GM19324 (cell line): ENCODE data around the gene UCN.
"Not testable (repeated sequence)": the region's sequence is repeated elsewhere in the genome, so short reads cannot be mapped to it uniquely, and the experiment has no call there.

Source experiments
- ATAC-seq: cut with Tn5 transposase; IDR thresholded peaks from one replicate; pipeline ENCODE4 v1.9.1; 2021; ENCODE audit warnings: mild to moderate bottlenecking, moderate library complexity; ENCODE audit not compliant: unreplicated experiment, low FRiP score

Gene UCN

DNA sequence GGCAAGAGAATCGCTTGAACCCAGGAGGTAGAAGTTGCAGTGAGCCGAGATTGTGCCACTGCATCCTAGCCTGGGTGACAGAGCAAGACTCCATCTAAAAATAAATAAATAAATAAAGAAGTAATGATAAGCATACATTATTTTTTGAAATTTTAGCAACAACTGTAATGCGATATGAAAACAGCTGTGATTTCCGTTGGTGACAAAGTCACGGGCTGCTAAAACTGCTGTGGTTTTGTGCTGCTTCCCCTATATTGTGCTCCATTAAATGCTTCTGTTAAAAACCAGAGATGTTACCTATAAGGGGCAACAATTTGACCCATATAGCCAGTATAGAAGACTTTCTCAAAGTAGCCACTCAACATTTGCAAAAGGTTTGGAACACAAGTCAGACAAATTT is 17.7 kb downstream of the UCN start:
- ATAC-seq, result no peak

GRCh38 chr2:27288610-27289009 is 19.6 kb downstream of the UCN start:
- ATAC-seq, result no peak

DNA sequence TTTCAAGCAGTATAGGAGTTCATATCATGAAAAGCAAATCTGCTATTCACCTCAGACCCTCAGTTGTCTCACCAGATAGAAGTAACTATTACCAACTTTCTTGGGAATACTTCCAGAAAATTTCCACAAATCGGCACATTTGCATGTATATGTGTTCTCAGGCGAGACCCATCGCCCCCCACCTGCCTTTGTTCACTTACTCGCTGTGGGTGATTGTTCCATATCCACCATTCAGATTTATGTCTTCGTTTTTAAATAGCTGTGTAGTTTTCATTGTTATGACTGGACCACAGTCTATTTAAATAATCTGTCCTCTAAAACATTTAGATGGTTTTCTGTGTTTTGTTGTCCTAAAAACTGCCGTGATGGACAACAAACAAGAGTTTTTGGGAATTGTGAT is 22.8 kb downstream of the UCN start:
- ATAC-seq, result no peak

DNA sequence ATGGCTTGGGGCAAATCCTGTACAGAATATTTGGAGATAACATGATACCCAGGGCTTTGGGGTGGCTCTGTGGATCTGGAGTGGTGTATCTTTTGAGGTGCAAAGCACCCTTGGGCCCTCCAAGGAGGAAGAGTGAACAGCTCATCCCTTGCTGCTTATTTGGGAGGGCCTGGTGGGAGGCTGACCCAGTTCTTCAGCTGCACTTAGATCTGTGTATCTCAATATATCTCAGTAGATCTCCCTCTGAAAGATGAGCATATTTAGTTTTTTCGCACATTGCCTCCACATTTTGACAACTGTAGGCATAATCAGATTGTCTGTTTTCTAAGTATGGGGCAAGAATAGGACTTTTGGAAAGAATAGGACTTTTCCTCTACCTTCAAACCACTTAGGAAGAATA is 23.2 kb downstream of the UCN start:
- no peak for ATAC-seq

DNA sequence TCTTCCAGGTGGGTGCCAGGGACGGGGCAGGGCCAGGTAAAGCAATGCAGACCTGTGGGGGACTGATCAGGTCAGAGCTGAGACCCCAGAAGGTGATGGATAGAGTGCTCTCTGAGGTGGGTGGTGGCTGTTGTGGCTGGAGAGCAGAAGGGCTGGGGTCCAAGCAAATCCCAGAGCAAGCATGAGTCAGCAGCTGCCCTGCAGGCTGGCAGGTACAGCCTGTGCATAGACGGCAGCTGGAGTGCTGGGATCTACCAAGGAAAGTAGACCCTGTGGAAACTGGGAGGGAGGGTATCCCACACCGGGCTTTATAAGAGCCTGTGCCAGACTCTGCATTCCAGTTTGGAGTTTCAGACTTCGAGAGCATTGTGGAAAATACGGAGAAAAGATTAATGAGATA is 25.4 kb downstream of the UCN start:
- no peak for ATAC-seq

- no peak for ATAC-seq
Observed at GRCh38 chr2:27281855-27282559, 26.2 kb downstream of the UCN start, which contains the start of gene TRIM54. Gene TRIM54, plus strand, starts transcription at chr2:27282429. Its CDS starts 303 bp downstream, at chr2:27282732.

DNA sequence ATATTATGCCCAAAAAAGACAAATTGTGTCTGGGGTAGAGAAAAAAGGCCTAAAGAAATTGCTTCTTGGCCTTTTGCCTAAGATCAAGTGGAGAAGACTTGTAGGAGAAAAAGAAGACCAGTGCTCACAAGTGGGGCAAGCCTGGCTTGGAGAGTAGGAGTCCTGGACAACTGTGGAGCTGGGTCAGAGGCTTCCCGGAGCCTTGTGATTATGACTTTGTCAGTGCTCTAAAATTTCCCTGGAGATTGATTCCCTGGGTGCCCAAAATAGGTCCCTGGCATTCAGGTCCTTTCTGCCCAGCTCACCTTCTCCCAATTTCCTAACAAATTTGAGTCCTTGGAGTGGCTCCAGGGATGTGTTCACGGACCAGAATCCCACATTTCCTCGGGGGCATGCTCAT is 26.8 kb downstream of the UCN start:
- ATAC-seq, result no peak

GRCh38 chr2:27280826-27281225 is 27.4 kb downstream of the UCN start:
- ATAC-seq, result no peak

GRCh38 chr2:27278010-27278409 is 30.2 kb downstream of the UCN start:
- no peak for ATAC-seq

DNA sequence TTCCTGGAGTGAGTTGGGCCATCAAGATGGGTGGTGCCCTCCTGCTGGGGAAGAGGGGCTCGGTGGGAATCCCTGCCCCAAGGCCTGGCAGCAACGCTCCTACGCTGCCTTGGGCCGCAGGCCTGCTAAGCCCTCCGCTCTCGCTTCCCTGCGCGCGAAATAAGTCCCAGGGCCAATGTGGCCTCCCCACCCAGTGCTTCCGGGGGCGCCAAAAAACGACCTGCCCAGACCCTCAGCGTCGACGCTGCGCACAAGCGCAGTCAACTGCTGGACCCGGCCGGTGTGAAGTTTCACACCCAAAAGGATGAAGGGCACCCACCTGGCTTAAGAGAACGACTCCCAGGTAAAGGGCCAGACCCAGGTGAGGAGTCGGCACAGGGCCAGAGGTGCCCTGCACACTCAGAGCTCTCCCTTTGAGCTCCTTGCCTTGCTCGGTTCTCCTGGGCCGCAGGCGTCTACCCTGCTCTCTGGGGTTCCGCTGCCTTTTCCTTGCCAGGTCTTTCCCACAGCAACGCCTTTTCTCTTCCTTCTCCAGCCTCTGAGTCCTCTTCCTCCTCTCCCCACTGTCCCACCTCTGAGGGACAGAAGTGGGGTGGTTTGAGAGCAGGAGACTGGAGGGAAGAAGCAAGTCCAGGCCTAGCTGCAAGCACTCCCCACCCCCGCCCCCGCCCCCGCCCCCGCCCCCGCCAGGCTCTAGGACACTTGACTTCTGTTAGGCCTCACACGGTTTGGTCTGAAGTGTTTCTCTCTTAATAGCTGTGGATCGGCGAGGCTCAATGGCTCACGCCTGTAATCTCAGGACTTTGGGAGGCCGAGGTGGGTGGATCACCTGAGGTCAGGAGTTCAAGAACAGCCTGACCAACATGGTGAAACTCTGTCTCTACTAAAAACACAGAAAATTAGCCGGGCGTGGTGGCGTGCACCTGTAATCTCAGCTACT is 32.8 kb downstream of the UCN start, which contains the start of gene DNAJC5G:
DNAJC5G (plus strand) TSS at position 223 of the 940 bp plus-strand sequence. CDS start 1,296 bp downstream, outside the sequence.
- ATAC-seq, result no peak

DNA sequence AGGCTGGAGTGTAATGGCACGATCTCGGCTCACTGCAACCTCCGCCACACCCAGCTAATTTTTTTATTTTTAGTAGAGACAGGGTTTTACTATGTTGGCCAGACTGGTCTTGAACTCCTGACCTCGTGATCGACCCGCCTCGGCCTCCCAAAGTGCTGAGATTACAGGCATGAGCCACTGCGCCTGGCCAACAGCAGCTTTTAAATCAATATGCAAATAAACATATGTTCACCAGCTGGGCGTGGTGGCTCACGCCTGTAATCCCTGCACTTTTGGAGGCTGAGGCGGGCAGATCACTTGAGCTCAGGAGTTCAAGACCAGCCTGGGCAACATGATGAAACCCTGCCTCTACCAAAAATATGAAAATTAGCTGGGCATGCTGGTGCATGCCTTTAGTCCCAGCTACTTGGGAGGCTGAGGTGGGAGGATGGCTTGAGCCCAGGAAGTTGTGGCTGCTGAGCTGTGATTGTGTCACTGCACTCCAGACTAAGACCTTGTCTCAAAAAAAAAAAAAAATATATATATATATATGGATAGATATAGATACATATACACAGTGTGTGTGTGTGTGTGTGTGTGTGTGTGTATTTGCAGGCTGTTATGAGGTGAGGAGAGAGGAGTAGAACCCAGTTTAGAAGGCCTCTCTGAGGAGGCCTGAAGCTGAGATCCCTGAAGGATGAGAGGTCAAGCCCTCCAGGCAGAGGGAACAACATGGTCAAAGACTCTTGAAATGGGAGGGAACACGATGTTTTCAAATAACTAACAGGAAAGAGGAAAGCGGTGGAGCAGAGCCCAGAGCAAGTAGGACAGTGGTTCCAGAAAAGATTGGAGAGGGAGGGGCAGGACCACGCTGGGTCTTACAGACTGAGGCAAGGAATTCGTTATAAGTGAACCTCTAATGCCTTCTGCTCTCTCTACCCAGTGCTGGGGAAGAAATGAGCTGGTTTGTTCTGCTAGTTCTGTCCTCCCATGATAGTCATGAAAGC is 35.4 kb downstream of the UCN start:
- ATAC-seq, result not testable (repeated sequence)

DNA sequence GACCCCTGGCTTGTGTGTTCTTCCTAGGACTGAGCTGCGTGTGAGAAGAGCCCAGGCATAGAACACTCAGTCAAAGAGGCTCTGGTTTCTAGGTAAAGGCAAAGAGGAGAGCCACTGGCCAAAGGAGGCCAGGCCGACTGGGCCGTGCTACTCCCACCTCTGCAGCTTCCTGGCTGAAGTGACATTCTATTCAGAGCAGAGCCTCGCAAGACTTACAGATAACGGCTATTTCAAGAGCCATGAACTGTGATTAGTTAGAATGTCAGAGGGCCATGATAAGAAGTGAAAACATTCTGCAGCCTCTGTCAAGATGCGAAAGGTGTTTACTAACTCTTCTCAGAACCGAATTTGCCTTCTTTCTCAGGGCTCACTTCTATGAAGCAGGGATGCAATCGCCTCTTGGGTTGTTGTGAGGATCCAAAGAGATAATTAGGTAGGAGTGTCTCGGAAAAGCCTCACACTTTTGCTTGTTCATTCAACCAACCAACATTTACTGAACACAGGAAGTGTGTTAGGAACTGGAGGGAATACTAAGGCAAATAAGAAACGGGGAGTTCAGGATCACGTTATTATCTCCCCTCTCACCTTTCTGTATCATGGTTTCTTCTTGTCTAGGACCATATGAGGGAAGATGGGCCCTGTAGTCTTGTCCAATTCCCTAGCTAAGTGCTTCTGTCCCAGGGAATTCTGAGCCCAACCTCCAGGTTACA is 36.5 kb downstream of the UCN start:
- ATAC-seq, result no peak

DNA sequence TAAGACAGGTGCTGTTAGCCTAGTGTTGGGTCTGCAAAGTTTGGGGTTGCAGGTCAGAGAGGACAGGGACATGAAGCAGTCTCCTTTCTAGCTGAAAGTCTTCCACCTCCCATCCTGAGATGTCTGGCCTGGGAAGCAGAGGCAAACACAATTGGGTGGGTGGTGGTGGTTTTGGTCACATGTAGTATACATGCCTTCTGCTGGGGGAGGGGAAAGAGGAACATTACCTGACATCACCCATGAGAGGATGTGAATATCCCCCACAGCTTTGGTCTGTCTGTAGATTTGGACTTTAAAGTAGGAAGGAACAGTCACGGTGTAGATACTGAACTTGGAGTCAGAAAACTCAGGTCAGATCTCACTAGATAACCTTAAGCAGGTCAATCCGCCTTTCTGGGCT is 37.6 kb downstream of the UCN start:
- no peak for ATAC-seq

GRCh38 chr2:27270131-27270530 is 38.1 kb downstream of the UCN start:
- no peak for ATAC-seq

DNA sequence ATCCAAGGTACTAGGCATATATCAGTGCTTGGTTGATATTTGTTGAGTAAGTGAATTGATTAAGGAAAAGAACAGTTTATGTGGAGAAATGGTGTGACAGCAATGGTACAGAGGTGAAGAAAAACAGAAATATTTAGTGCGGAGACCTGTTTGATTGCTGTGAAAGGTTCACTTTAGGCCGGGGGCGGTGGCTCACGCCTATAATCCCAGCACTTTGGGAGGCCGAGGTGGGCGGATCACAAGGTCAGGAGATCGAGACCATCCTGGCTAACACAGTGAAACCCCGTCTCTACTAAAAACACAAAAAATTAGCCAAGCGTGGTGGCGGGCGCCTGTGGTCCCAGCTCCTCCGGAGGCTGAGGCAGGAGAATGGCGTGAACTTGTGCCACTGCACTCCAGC is 39.9 kb downstream of the UCN start:
- not testable (repeated sequence) for ATAC-seq

DNA sequence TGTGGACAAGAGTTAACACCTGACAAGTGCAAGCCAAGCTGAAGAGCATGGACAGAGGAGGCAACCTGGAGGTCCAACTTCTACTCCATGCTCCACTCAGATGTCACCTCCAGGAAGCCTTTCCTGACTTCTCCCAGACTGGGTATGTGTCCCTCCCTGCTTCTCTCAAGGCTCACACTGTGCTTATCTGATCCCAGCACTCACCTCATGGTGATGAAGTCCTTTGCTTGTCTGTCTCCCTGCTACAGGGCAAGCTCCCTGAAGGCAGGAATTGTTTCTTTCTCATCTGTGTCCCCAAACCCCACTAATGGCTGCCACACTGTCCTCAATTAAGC is 42.7 kb downstream of the UCN start:
- ATAC-seq, result no peak

DNA sequence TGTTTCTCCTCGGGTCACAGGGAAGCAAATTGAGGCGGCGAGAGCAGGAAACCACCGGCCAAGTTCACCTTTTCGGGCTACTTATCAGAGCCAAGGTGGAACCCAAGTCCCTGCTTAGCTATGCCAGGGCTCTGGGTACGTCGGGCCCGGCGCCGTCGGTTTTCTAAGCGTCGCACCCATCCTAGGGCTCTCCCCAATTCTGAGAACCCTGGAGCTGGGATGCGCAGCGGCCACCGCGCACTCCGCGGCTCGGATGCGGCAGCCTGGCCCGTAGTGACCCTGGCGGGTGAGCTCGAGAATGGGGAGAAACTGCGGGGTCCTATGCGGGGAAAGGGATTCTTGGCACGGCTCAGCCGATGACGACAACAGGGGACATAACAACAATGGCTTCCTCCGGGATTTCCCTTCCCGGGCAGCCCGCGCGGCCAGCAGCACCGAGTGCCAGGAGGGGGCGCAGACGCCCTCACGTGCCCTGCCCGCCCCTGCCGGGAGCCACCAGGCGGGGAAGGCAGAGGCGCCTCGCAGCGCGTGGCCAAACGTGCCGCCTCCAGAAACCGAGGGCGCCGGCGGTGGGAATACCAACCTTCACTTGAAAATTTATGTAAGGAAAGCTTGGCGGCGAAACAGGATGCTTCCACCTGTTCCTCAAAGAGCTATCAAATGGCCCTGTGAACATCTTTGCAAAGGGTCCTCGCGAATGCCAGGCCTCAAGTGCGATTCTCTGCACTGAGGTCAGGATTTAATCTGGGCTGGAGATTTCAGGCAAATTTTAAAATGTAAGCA is 43.3 kb downstream of the UCN start:
- no peak for ATAC-seq

- ATAC-seq, result no peak
Observed at GRCh38 chr2:27264253-27264752, 43.9 kb downstream of the UCN start.
